Skin epidermis (tissue), 12 donors: ENCODE results near the gene TASOR2.

Experiments used
- H3K27ac ChIP-seq, 21 experiments: fragments of 200-600 bp; sonication (generic) in 11 of 21; one replicate each; pipeline ENCODE4 v1.5.0; 2020; ENCODE audit warnings: mild to moderate bottlenecking in 3 of 21, inconsistent platforms in 2 of 21, moderate library complexity in 2 of 21
- H3K4me3 ChIP-seq, 7 experiments: fragments of 200-600 bp; sonication (generic) in 2 of 7; one replicate each; pipeline ENCODE4 v1.5.0; 2020; ENCODE audit warnings: inconsistent platforms in 2 of 7, mild to moderate bottlenecking in 2 of 7, moderate library complexity in 1 of 7

The TASOR2 gene

GRCh38 chr10:5652746-5653145 lies 31.9 kb upstream of the TASOR2 start:
- Histone ChIP-seq H3K4me3 (no peak overlapping the region), H3K27ac (peak overlapping the region in 2 of 21 experiments; percentile 28 to 43)

DNA sequence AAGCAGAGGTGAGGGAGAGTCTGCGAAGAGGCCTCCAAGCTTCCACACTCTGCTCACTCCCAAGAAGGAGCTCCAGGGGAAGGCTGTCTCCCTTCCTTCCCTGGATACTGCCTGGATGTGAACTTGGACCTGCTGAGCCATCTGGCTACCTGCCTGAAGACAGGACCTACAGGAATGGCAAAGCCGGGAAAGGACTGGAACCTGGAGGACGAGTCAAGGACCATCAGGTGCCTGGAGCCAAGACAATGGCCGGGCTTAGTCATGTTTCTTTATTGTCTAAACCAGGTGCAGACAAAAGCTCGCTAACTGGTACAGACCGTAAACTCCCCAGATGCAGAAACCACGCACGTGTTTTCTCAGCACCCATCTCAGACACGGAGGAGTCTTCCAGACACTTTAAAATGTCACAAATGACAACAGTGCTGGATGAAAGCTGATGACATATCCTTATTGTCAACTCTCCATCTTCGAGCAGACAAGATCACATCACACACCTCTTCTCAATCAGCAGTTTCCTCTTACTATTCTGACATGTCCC lies 30.4 kb upstream of the TASOR2 start:
- Histone ChIP-seq H3K4me3 (no peak overlapping the region), H3K27ac (no peak overlapping the region)

DNA sequence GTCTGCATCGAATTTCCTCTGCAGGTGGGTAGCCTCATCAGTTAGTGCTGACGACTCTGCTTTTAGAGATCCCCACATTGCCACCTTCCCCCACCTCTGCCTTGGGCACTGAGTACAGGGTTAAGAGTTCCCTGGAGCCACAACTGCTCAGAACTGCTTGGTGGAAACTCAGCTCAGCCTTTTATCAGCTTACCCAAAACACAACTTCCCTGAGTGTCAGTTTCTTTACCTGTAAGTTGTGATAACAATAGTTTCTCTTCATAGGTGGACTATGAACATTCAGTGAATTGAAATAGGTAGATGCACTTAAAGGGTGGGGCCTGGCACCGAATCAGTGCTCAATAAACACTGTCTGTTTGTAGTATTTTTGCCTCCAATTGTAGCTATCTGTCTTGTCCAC lies 29.5 kb upstream of the TASOR2 start:
- Histone ChIP-seq H3K4me3 (no peak overlapping the region), H3K27ac (no peak overlapping the region)

DNA sequence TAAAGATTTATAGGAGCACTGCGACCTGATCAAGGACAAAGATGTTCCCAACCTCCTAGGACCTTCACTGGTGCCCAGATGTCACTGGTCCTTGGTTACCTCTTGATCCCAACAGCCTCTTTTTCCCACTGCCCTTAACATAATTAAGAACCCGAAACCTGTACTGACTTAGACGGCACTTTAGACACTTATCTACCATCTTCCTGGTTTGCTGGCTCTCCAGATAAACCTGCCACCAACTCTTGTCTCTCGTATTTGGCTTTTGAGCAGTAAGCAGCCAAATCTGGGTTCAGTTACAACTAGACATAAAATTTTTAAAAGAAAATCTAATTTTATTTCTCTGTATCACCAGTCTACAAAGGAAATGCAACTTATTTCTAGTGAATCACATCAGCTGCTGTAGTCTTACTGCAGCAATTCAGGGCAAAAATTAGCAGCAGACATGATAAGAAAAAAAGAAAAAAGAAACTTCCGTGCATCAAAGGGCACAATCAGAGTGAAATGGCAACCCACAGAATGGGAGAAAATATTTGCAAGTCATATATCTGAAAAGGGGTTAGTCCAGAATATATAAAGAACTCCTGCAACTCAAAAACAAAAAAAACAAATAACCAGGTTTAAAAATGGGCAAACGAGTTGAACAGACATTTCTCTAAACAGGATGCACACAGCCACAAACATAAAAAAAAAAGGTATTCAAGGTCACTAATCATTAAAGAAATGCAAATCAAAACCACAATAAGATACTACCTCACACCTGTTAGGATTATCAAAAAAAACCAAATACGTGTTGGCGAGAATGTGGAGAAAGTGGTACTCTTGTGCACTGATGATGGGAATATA lies 27.7 kb upstream of the TASOR2 start:
- Histone ChIP-seq H3K27ac (no peak overlapping the region), H3K4me3 (no peak overlapping the region)

- no peak overlapping the region for H3K27ac ChIP-seq
- no peak overlapping the region for H3K4me3 ChIP-seq
Measured at GRCh38 chr10:5658871-5659618, 25.6 kb upstream of the TASOR2 start.

- H3K4me3 ChIP-seq = no peak overlapping the region
- H3K27ac ChIP-seq = no peak overlapping the region
Measured at GRCh38 chr10:5659702-5660528, 24.7 kb upstream of the TASOR2 start.

- H3K27ac ChIP-seq = no peak overlapping the region
- no peak overlapping the region for H3K4me3 ChIP-seq
Measured at GRCh38 chr10:5661043-5661442, 23.6 kb upstream of the TASOR2 start.

DNA sequence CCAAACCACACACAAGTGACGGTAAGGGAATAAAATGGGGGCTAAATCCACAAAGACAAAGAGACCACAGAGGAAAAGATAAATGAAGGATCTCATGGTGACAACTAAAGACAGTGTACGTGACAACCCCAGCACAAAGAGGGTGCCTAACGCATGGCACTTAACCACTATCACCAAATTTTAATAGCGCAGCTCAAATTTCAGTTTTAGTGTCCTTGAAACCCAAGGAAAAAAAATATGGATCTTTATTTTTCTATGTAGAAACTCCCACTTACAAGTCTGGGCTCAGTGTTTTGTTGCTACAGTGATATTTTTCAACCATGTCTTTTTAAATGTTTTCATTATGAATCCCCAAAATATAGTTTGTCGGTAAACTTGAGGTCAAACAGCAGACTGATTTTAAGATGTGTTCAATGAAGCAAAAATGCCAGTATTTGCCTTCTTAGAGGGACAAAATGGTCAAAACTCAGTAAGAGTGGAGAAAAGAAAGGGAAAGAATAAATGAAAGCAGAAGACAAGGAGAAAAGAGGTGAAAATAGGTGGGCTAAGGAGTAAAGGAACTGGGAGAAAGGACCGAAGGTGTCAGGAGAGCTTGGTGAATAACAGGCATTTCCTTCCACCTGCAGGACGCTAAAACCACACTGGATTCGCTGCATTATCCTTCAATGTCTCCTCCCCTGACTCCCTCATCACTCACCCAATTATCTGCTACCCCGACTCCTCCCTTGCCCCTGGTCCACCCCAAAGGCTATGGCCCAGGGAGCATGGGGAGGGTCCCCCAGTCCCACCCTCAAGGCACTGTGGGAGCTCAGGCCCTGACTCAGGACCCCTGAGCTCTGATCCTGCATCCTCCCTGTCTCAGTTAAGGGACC lies 21.7 kb upstream of the TASOR2 start:
- no peak overlapping the region for H3K27ac ChIP-seq
- H3K4me3 ChIP-seq = no peak overlapping the region

DNA sequence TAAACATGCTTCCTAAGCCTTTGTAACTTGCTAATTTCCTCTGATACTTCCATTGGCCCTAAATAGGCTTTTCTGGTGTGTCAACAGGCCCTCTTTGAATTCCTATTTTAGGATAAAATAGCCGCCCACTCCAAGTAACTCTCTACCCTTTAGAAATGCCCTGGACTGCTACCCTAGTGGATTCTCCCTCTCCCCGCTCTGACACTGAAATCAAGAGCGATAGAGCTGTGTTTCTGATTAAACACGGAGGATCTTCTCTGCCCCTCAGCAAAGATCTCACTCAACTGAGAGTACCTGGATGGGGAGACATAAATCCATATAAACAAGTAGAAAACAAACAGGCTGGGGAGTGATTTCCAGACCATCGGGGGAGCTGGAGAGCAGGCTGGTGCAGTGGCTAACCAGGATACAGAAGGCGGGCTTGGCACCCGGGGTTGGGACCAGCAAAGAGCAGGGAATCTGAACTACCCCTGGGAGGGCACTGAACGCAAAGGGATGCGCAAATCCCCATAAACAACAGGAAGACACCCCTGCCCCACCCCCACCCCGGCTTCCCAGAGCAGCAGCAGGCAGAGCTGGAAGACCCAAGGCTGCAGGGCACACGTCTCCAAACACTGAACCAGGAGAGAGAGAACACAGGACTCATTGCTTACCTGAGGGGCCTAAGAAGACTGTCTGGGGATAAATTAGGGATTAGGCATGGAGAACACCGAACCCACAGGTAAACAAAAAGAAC lies 20.8 kb upstream of the TASOR2 start:
- Histone ChIP-seq H3K4me3 (no peak overlapping the region), H3K27ac (no peak overlapping the region)

- Histone ChIP-seq H3K27ac (peak overlapping the region in 20 of 21 experiments; percentile 68 to 93 (median 86)), H3K4me3 (peak overlapping the region; percentile 67 to 93 (median 86))
Measured at GRCh38 chr10:5665373-5666007, 19.1 kb upstream of the TASOR2 start.

GRCh38 chr10:5666008-5666840 lies 18.4 kb upstream of the TASOR2 start, which contains the start of gene ASB13:
ASB13 (minus strand) TSS chr10:5666595; CDS start chr10:5666551, 44 bp downstream.
- peak within 1 kb of the TSS in 20 of 21 experiments; percentile 68 to 93 (median 86) for H3K27ac ChIP-seq

DNA sequence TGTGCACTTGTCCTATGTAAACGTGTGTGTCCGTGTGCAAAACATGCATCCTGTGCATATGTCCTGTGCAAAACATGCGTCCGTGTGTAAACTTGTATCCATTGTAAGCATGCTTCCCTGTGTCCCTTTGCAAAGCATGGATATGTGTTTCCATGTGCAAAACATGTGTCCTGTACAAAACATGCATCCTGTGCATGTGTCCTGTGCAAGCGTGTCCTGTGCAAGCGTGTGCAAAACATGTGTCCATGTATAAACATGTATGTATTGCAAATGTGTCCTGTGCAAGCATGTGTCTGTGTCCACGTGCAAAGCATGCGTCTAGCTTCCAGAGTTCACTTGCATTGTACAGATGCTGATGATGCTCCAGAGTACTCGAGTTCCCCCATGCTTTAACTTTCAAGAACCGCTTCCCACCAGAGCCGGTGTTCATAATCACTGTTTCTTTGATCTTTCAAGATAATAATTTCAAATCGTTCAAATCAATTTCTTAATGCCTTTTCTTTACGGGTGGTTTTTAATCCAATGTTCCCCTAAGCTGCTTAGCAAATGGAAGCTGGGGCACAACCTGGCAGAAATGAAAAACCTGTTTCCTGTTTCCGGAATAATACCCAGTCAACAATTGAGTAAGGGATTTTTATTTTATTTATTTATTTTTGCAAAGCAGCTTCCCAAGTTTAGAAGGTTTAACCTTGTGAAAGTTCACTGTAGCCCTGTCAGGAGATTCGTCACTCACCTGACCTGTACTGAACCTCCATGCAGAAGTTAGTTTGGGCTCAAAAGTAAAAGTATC lies 17.6 kb upstream of the TASOR2 start:
- peak overlapping the region in 3 of 21 experiments; percentile 78 to 89 (median 84) for H3K27ac ChIP-seq
- peak overlapping the region; percentile 67 to 93 (median 86) for H3K4me3 ChIP-seq

More at GRCh38 chr10:5666008-5666840, 18.4 kb upstream of the TASOR2 start, which contains the start of gene ASB13:
- peak within 1 kb of the TSS; percentile 67 to 93 (median 86) for H3K4me3 ChIP-seq

- H3K4me3 ChIP-seq = no peak overlapping the region
- no peak overlapping the region for H3K27ac ChIP-seq
Measured at GRCh38 chr10:5668429-5668828, 16.2 kb upstream of the TASOR2 start.

GRCh38 chr10:5669604-5670003 lies 15.0 kb upstream of the TASOR2 start:
- no peak overlapping the region for H3K4me3 ChIP-seq
- H3K27ac ChIP-seq = no peak overlapping the region

GRCh38 chr10:5670662-5671375 lies 13.8 kb upstream of the TASOR2 start:
- H3K4me3 ChIP-seq = no peak overlapping the region
- H3K27ac ChIP-seq = no peak overlapping the region
